ENCODE measurements around the gene ASB16. TPM values are rescaled to one million over a fixed set of nuclear protein-coding genes. Genes with fewer than 3 reads are reported as not detected.

Gene ASB16
- polyA plus RNA-seq, 3 donors, result 1.2 to 1.8 (median 1.6) TPM

DNA sequence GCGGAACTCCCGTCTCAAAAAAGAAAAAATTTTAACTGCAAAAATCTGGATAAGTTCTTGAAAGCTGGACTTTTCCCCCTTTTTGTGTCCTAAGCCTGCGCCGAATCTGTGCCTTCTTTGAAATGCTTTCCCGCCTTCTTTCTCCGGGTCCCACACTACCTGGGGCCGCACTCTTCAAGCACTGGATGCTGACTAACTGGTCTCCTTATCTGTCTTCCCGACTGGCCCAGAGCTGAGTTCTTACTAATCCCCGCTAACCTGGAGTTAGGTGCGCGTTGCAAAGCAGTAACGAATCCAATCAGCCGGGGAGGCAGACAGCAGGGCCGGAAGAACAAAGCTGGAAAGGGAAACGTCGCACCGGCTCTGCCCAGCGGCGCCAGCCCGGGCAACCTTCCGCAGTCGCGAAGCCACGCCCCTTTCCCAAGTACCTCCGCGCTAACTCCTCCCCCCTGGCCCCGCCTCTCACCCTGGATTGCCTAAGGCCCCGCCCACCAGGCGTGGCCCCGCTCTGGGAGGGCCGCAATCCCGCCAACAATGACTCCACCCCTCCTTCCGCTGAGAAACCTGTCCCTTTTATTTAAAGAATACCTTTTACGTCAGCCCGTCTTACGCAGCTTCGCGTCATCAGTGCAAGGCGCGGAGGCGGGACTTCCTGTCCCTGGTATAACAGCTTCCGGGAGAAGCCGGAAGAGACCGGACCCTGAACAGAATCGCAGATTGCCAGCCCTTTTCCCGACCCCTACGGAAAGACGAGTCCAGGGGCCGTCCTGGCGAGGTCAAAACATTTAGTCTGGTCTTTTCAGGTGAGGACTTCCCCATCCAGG lies 16.0 kb downstream of the ASB16 start, which contains the start of gene TMUB2:
TMUB2 (plus strand) TSS at position 666 of the 824 bp plus-strand sequence. CDS start 737 bp downstream, outside the sequence.
- peak; percentile 97 to 99 (median 98) for DNase-seq (ENCODE audit: low read depth in 3 of 3, low spot score in 2 of 3)

DNA sequence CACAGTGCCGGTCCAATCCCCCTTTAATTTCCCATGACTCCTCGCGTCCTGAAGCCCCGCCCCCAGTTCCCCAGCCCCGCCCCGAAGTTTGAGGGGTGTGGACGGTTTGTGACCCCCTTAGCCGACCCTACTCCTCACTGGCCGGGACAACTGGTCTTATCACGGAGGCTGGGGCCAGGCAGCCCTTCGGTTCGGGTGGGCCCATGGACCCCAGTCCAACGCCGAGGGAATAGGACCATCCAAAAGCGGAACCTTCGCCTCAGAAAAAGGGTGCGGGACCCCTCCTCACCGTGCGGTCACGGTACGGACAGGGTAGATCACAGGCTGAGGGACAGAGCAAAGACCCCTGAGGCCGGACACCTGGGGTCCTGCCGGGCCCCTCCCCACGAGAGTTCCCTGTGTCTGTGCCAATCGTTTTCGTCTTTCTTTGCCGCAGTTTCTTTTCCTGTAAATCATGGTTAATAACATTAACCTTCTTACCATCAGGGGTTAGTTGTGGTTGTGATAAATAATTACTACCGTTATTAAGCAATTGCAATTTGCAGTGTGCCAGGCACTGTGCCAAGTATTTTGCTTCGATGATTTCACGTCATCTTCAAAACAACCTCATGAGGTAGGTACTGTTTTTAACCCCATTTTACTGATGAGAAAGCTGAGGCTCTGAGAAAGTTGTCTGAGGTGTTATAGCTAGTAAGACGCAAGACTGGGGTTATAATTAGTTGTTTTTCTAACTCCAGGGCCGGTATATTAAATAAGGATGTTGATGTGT lies 16.8 kb downstream of the ASB16 start:
- DNase-seq (ENCODE audit: low read depth in 3 of 3, low spot score in 2 of 3), result no peak

- DNase-seq (ENCODE audit: low read depth in 3 of 3, low spot score in 2 of 3), result no peak
These were observed 18.3 kb downstream of the ASB16 start for GRCh38 chr17:44188576-44189403.

- no peak for DNase-seq (ENCODE audit: low read depth in 3 of 3, low spot score in 2 of 3)
These were observed 20.0 kb downstream of the ASB16 start for GRCh38 chr17:44190481-44190880.

GRCh38 chr17:44191369-44191768 lies 20.9 kb downstream of the ASB16 start:
- no peak for DNase-seq (ENCODE audit: low read depth in 3 of 3, low spot score in 2 of 3)

- no peak for DNase-seq (ENCODE audit: low read depth in 3 of 3, low spot score in 2 of 3)
These were observed 21.5 kb downstream of the ASB16 start for GRCh38 chr17:44191941-44192496.

DNA sequence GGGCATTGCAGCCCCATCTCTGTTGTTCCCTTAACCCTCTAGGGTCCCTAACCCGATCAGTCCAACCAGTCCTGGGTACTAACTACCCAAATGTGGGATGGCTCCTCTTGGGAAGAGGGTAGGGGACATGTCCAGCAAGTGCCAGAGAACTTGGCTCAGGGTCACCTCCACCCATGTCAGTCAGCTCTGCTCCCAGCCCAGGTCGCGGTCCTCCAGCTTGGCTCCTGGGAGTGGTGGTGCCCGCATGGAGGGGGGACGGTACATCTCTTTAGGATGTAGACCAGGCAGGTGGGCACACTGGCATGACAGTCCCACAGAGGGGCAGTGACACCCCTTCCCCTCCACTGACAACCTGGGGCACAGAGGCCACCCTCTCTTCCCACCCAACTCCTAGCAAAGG lies 22.2 kb downstream of the ASB16 start:
- DNase-seq (ENCODE audit: low read depth in 3 of 3, low spot score in 2 of 3), result no peak

DNA sequence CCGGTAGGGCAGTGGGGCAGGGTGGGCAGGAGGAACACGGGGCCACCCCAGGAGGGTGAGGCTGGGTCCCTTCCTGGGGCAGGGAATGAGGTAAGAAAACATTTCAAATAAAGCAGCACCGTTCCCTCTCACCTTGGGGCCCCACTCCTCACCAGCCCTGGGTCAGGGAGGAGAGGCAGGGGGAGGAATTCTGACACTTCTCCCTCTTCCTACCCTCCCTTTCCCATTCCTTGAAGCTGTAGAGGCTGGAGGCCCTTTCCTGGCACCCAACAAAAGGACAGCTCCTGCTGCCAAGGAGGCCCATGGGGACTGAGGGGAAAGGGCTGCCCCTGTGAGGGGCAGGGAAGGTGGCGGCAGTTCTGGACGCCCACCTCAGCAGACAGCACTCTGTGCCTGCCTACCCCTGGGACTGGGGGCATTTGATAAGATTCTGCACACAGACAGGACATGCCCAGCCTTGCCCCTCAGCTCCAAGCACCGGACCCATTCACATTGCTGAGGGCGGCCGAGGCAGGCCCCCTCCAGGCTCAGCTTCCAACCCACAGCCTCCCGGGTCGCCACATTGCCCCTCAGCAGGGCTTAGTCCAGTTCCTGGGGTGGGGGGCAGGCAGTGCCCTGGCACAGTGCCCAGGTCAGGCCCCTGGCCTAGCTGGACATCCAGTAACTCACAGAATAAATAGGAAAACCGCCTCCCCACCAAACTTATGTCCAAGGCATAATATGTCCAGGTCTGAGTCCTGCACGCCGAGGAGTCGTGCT lies 23.0 kb downstream of the ASB16 start:
- no peak for DNase-seq (ENCODE audit: low read depth in 3 of 3, low spot score in 2 of 3)

DNA sequence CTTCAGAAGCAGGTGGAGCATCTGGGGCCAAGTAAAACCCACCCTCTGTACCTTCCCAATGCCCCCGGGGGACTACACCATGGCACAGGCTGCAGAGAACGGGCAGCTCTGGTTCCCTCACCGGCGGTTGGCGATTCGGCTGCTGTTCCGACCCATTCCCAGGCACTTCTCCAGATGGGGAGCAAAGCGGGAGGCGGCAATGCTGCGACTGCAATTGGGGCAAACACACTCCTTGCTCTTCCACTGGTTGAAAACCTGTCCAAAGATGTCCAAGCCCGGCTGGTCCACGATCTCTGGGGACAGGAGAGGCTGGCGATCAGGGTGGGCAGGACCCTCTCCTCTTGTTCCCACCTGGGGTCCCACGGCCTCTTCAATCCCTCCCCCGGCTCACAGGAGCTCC lies 26.6 kb downstream of the ASB16 start:
- no peak for DNase-seq (ENCODE audit: low read depth in 3 of 3, low spot score in 2 of 3)

GRCh38 chr17:44197980-44198720 lies 27.6 kb downstream of the ASB16 start:
- DNase-seq (ENCODE audit: low read depth in 3 of 3, low spot score in 2 of 3), result peak in 1 of 3 donors; percentile 23

DNA sequence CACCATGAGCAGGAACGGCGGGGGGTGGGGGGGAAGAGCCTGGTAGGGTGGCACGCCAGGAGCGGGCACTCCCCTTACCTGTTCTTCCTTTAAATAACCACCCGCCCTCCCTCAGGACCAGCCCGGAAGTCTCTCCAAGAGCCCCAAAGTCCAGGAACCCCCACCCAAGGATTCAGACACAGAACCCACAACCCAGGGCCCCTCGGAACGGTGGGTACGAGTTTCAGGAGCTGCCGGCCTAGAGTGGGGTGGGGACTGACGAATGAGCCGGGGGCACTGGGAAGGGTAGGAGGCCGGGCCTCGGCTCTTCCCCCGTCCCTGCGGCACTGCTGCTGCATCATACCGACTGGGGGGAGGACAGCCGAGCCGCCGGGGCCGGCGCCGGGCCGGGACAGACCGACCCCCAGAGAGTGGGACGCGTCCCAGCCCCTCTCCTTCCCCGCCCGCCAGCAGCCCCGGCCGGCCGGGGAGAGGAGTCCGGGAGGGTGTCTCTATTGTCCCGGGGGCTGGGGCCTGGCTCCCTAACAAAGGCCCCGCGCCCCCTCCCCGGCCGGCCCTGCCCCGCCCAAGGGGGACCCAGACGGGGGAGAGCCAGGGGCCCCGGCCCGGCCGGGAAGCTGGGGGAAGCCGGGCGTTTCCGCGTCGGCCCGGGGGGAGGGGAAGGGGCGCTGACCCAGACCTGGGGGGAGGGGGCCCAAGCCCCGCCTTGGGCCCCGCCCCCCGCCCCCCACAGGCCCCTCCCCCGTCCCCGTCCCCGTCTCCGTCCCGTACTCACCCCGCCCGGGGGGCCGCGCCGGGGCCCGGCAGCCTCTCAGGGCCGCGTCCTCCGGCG lies 28.4 kb downstream of the ASB16 start:
- DNase-seq (ENCODE audit: low read depth in 3 of 3, low spot score in 2 of 3), result peak in 2 of 3 donors; percentile 23 to 39

GRCh38 chr17:44199553-44200477 lies 29.3 kb downstream of the ASB16 start, which contains the start of gene ATXN7L3:
Gene ATXN7L3 (minus strand): TSS chr17:44199884. CDS start chr17:44198070, 1,814 bp downstream.
- peak in 2 of 3 donors; percentile 93 to 95 for DNase-seq (ENCODE audit: low read depth in 3 of 3, low spot score in 2 of 3)

GRCh38 chr17:44200478-44201155 lies 30.1 kb downstream of the ASB16 start:
- no peak for DNase-seq (ENCODE audit: low read depth in 3 of 3, low spot score in 2 of 3)

GRCh38 chr17:44202756-44203155 lies 32.3 kb downstream of the ASB16 start:
- DNase-seq (ENCODE audit: low read depth in 3 of 3, low spot score in 2 of 3), result no peak

GRCh38 chr17:44203731-44204440 lies 33.4 kb downstream of the ASB16 start:
- no peak for DNase-seq (ENCODE audit: low read depth in 3 of 3, low spot score in 2 of 3)

DNA sequence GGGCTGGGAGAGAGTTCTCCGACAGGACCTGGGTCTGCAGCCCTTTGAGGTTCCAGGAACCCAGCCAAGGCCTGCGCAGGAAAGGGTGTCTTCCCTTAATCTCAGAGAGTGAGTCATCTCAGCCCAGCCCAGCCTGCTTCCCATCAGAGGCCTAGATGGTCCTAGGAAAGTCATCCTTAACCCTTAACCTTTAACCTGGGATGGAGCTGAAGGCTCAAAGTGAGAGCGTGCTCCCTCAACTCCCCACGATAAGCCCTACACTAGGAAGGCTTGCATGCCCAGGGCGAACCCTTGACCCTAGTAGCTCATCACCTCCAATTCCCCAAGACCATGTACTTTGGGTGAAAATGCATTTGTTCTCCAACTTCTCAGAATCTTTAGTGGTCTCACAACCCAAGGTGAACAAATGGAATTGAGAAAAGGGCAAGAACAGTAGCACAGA lies 34.0 kb downstream of the ASB16 start:
- no peak for DNase-seq (ENCODE audit: low read depth in 3 of 3, low spot score in 2 of 3)
